DND-41 (cell line): ENCODE measurements around the gene PTPRN2.

Experiments used
- ATAC-seq: fragments of 200-7000 bp; cut with Tn5 transposase; 3 replicates; pipeline ENCODE4 v1.9.1; 2021; ENCODE audit warnings: low read depth; ENCODE audit not compliant: insufficient read depth
- DNase-seq: peaks from one replicate; pipeline ENCODE4 v3.0.0-alpha.2; 2020
- H2AFZ ChIP-seq: 2 replicates; pipeline ENCODE4 v1.6.0; 2012; ENCODE audit warnings: low read depth, low read length
- H3K27ac ChIP-seq: 2 replicates; pipeline ENCODE4 v1.5.1; 2012; ENCODE audit warnings: low read length, inconsistent platforms
- H3K27me3 ChIP-seq: fragments of 200-600 bp; sonication (generic); 2 replicates; pipeline ENCODE4 v1.6.0; 2012; ENCODE audit warnings: low read length, mild to moderate bottlenecking, inconsistent platforms; ENCODE audit not compliant: insufficient read depth, poor library complexity
- H3K36me3 ChIP-seq: 2 replicates; pipeline ENCODE4 v1.5.1; 2012; ENCODE audit warnings: low read length, inconsistent platforms; ENCODE audit not compliant: insufficient read depth
- H3K4me1 ChIP-seq: 2 replicates; pipeline ENCODE4 v1.5.1; 2012; ENCODE audit warnings: mild to moderate bottlenecking, low read length; ENCODE audit not compliant: insufficient read depth
- H3K4me2 ChIP-seq: 2 replicates; pipeline ENCODE4 v1.6.0; 2012; ENCODE audit warnings: mild to moderate bottlenecking, moderate library complexity, low read length, inconsistent platforms; ENCODE audit not compliant: insufficient read depth
- H3K4me3 ChIP-seq, 2 experiments: fragments of 200-600 bp in 1 of 2; shearing (Covaris generic) in 1 of 2; 2 replicates each; pipeline ENCODE4 v1.5.1; 2012 to 2016; ENCODE audit warnings: inconsistent platforms in 2 of 2, low read length in 2 of 2, mild to moderate bottlenecking in 2 of 2, low read depth in 1 of 2, moderate library complexity in 1 of 2
- H3K79me2 ChIP-seq: 2 replicates; pipeline ENCODE4 v1.6.0; 2012; ENCODE audit warnings: low read length, inconsistent platforms; ENCODE audit not compliant: insufficient read depth
- H3K9ac ChIP-seq: 2 replicates; pipeline ENCODE4 v1.6.0; 2012; ENCODE audit warnings: low read depth, mild to moderate bottlenecking, inconsistent platforms, low read length, moderate library complexity
- H3K9me3 ChIP-seq: 2 replicates; pipeline ENCODE4 v1.5.1; 2012; ENCODE audit warnings: low read length, moderate library complexity, mild to moderate bottlenecking, inconsistent platforms; ENCODE audit not compliant: insufficient read depth, severe bottlenecking
- H4K20me1 ChIP-seq: 2 replicates; pipeline ENCODE4 v1.6.0; 2012; ENCODE audit warnings: low read length; ENCODE audit not compliant: insufficient read depth
- CTCF ChIP-seq: IDR thresholded peaks from 2 replicates; pipeline ENCODE4 v1.5.1; 2012; ENCODE audit warnings: borderline replicate concordance, low read length, moderate library complexity, mild to moderate bottlenecking; ENCODE audit not compliant: poor library complexity, severe bottlenecking; ENCODE audit errors: extremely low read depth
- EZH2 ChIP-seq: IDR thresholded peaks from 3 replicates; pipeline ENCODE4 v1.6.1; 2012; ENCODE audit warnings: borderline replicate concordance, low read depth, mild to moderate bottlenecking, moderate library complexity, low read length, inconsistent platforms; ENCODE audit not compliant: severe bottlenecking

Gene PTPRN2

GRCh38 chr7:158070222-158070920 lies 517.3 kb downstream of the PTPRN2 start:
- TF ChIP-seq EZH2, result no peak
- TF ChIP-seq CTCF, result no peak
- H3K27ac ChIP-seq, result no peak overlapping the region
- H3K79me2 ChIP-seq, result no peaks in the 10 kb centered on the region
- DNase-seq, result no peak
- H3K4me1 ChIP-seq, result no peaks in the 10 kb centered on the region
- H3K9ac ChIP-seq, result no peak overlapping the region
- H4K20me1 ChIP-seq, result no peaks in the 10 kb centered on the region
- no peak overlapping the region for H3K4me3 ChIP-seq
- H3K27me3 ChIP-seq, result no peaks in the 10 kb centered on the region
- H3K4me2 ChIP-seq, result no peak overlapping the region
- H3K36me3 ChIP-seq, result no peaks in the 10 kb centered on the region
- H2AFZ ChIP-seq, result no peak overlapping the region
- ATAC-seq, result no peak
- H3K9me3 ChIP-seq, result no peaks in the 10 kb centered on the region

GRCh38 chr7:158068853-158069252 lies 518.8 kb downstream of the PTPRN2 start:
- no peak overlapping the region for H3K27ac ChIP-seq
- no peaks in the 10 kb centered on the region for H3K9me3 ChIP-seq
- no peaks in the 10 kb centered on the region for H3K4me1 ChIP-seq
- no peak overlapping the region for H3K9ac ChIP-seq
- no peak overlapping the region for H2AFZ ChIP-seq
- no peak overlapping the region for H3K4me2 ChIP-seq
- no peaks in the 10 kb centered on the region for H3K79me2 ChIP-seq
- H3K27me3 ChIP-seq, result no peaks in the 10 kb centered on the region
- H3K4me3 ChIP-seq, result no peak overlapping the region
- ATAC-seq (no peak), DNase-seq (no peak)
- no peaks in the 10 kb centered on the region for H3K36me3 ChIP-seq
- no peaks in the 10 kb centered on the region for H4K20me1 ChIP-seq
- no peak for TF ChIP-seq EZH2
- TF ChIP-seq CTCF, result no peak

DNA sequence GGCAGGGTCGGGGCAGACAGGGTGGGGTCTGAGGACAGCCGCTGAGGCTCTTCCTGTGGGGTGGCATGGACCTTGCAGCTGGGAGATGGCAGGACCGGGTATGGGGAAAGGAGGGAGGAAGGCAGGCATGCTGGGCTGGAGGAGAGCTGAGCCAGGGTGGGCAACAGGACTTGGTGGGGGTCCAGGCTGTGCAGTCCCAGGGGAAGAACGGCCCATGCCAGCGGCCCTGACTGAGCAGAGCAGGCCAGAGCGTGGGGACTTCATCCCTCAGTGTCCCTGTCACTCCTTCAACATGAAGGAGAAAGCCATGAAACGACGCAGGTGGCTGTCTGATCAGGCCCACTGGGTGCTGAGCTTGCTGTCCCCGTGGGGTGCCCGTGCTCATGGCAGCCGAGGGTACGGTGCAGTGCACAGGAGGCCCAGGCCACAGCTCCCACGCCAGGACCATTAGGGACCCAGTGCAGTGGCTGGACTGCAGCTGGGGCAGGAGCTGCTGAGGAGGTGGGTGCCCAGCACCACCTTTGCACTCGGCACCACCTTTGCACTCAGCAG lies 519.6 kb downstream of the PTPRN2 start:
- Histone ChIP-seq H3K4me1 (no peaks in the 10 kb centered on the region), H3K27me3 (no peaks in the 10 kb centered on the region), H4K20me1 (no peaks in the 10 kb centered on the region), H3K79me2 (no peaks in the 10 kb centered on the region), H3K27ac (no peak overlapping the region), H2AFZ (no peak overlapping the region), H3K4me3 (no peak overlapping the region), H3K36me3 (no peaks in the 10 kb centered on the region), H3K9me3 (no peaks in the 10 kb centered on the region), H3K4me2 (no peak overlapping the region), H3K9ac (no peak overlapping the region)
- TF ChIP-seq EZH2, result no peak
- no peak for TF ChIP-seq CTCF
- ATAC-seq (no peak), DNase-seq (no peak)
